Panc1 (cell line): ENCODE results near the gene DNAJB8.

ENCODE experiments used
- POLR2AphosphoS5 ChIP-seq: IDR thresholded peaks from 2 replicates; pipeline ENCODE4 v1.6.1; 2012; ENCODE audit warnings: mild to moderate bottlenecking, low read depth, low read length, moderate library complexity
- SIN3A ChIP-seq: IDR thresholded peaks from 2 replicates; pipeline ENCODE4 v1.6.1; 2012; ENCODE audit warnings: low read depth, mild to moderate bottlenecking, low read length, moderate library complexity, borderline replicate concordance; ENCODE audit not compliant: insufficient read depth
- TCF7L2 ChIP-seq: IDR thresholded peaks from 2 replicates; pipeline ENCODE4 v1.6.1; 2011; ENCODE audit warnings: mild to moderate bottlenecking, low read depth, low read length, inconsistent platforms
- TF ChIP-seq, protein P1 (sequence below): fragments of 450-650 bp; IDR thresholded peaks from 2 replicates; pipeline ENCODE4 v1.5.1; 2017; ENCODE audit warnings: mild to moderate bottlenecking
- TF ChIP-seq, protein P2 (sequence below), 2 experiments: IDR thresholded peaks; 2 replicates each; pipeline ENCODE4 v1.6.1; 2011 to 2012; ENCODE audit warnings: low read depth in 2 of 2, control low read depth in 1 of 2, low read length in 1 of 2, mild to moderate bottlenecking in 1 of 2, moderate library complexity in 1 of 2; ENCODE audit not compliant: insufficient read depth in 1 of 2

DNA sequence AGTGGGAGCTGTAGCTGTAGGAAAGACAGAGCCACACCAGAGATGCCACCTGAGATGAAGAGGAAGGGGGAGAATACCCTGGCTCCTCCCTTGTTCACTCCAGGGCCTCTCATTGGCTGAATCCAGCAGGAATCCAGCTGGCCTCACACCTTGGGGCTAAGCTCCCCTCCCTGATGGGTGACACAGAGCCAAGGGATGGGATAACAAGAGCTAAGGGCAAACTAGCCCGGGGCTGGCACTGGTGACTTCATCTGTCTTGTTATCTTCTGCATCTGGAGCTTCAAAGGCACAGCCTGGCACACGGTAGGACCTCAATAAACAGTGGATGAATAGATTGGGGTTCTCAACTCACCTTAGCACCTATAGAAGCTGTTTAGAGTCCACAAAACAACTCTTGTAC is 40.1 kb upstream of the DNAJB8 start:
- TF ChIP-seq, protein P1, sequence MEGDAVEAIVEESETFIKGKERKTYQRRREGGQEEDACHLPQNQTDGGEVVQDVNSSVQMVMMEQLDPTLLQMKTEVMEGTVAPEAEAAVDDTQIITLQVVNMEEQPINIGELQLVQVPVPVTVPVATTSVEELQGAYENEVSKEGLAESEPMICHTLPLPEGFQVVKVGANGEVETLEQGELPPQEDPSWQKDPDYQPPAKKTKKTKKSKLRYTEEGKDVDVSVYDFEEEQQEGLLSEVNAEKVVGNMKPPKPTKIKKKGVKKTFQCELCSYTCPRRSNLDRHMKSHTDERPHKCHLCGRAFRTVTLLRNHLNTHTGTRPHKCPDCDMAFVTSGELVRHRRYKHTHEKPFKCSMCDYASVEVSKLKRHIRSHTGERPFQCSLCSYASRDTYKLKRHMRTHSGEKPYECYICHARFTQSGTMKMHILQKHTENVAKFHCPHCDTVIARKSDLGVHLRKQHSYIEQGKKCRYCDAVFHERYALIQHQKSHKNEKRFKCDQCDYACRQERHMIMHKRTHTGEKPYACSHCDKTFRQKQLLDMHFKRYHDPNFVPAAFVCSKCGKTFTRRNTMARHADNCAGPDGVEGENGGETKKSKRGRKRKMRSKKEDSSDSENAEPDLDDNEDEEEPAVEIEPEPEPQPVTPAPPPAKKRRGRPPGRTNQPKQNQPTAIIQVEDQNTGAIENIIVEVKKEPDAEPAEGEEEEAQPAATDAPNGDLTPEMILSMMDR: no peak
- TF ChIP-seq POLR2AphosphoS5 (no peak), SIN3A (no peak), TCF7L2 (no peak)
- TF ChIP-seq, protein P2, sequence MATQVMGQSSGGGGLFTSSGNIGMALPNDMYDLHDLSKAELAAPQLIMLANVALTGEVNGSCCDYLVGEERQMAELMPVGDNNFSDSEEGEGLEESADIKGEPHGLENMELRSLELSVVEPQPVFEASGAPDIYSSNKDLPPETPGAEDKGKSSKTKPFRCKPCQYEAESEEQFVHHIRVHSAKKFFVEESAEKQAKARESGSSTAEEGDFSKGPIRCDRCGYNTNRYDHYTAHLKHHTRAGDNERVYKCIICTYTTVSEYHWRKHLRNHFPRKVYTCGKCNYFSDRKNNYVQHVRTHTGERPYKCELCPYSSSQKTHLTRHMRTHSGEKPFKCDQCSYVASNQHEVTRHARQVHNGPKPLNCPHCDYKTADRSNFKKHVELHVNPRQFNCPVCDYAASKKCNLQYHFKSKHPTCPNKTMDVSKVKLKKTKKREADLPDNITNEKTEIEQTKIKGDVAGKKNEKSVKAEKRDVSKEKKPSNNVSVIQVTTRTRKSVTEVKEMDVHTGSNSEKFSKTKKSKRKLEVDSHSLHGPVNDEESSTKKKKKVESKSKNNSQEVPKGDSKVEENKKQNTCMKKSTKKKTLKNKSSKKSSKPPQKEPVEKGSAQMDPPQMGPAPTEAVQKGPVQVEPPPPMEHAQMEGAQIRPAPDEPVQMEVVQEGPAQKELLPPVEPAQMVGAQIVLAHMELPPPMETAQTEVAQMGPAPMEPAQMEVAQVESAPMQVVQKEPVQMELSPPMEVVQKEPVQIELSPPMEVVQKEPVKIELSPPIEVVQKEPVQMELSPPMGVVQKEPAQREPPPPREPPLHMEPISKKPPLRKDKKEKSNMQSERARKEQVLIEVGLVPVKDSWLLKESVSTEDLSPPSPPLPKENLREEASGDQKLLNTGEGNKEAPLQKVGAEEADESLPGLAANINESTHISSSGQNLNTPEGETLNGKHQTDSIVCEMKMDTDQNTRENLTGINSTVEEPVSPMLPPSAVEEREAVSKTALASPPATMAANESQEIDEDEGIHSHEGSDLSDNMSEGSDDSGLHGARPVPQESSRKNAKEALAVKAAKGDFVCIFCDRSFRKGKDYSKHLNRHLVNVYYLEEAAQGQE (IDR thresholded peaks at IDR 0.05; ENCODE audit: insufficient read depth in 1 of 2, low read depth in 2 of 2, low read length in 1 of 2): no peak
